ENCODE measurements around the gene CAPRIN1.

DNA sequence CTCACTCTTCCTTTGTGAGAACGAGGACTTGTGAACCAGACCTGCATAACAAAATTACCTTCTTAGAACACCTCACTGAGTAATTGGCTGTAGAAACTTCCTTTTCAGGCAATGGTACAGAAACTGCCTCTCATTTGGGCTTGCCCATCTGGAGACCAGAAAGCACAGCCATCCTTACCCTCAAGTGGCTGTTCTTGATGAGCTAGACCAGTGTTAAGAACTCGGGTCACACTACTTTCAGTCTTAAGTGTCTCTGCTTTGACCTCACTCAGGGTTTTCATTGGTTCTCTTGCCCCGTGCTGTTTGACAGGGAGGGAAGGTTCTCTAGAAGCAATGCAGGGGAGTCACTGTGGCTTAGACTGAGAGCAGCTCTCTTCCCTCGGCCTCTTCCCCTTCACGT is 83.2 kb downstream of the CAPRIN1 start:
- TF ChIP-seq GATA2 (IDR thresholded peaks at IDR 0.05; ENCODE audit: low read depth, low read length) (no peak), GATA3 (IDR thresholded peaks at IDR 0.05; ENCODE audit: low read depth, low read length) (no peak)
